Right lobe of liver (tissue), 4 donors: ENCODE results near the gene CHADL.

Experiments used
- CTCF ChIP-seq, 4 donors: fragments of 200-600 bp in 3 of 4; fragments of 450-650 bp in 1 of 4; IDR thresholded peaks; one replicate each; pipeline versions ENCODE4 v1.5.1 to v1.8.0; 2016 to 2022; ENCODE audit warnings: antibody characterized with exemption in 4 of 4, mild to moderate bottlenecking in 2 of 4
- POLR2A ChIP-seq: fragments of 450-650 bp; IDR thresholded peaks from one replicate; pipeline ENCODE4 v1.6.1; 2017; ENCODE audit warnings: antibody characterized with exemption, mild to moderate bottlenecking
- donor health status: DM: no; HTN: no; CAD: no.
- donor health status: DM: no; HTN: no; CAD: no.
- donor health status: DM: no; HTN: yes; CAD: no.

GRCh38 chr22:41216984-41217383 is 23.7 kb downstream of the CHADL start:
- TF ChIP-seq CTCF (IDR thresholded peaks at IDR 0.05) (no peak), POLR2A (no peak)
